A549 (cell line): ENCODE data around the gene GLT6D1. TPM values are rescaled to one million over a fixed set of nuclear protein-coding genes. Genes with fewer than 3 reads are reported as not detected.
"Not testable (repeated sequence)": the region's sequence is repeated elsewhere in the genome, so short reads cannot be mapped to it uniquely, and the experiment has no call there.

Experiments
- ATAC-seq, 2 experiments: fragments of 200-7000 bp in 1 of 2; fragments of >200 bp in 1 of 2; cut with Nextera tagmentation in 1 of 2; cut with Tn5 transposase in 1 of 2; 3 replicates each; pipeline versions ENCODE4 v1.8.0 to v1.9.1; 2018 to 2020; ENCODE audit warnings: mild to moderate bottlenecking in 1 of 2, moderate library complexity in 1 of 2
- CTCF ChIA-PET: fragments of 300-600 bp; sonication (Branson Sonifier 250); formaldehyde crosslinking; extraction: SDS; loops from one replicate; lab custom pipeline; 2021; ENCODE audit warnings: antibody characterized with exemption, inconsistent platforms; lab: Yijun Ruan, JAX
- POLR2A ChIA-PET: fragments of 350-600 bp; formaldehyde crosslinking; extraction: SDS; loops from one replicate; lab custom pipeline; 2021; ENCODE audit warnings: antibody characterized with exemption, inconsistent platforms; lab: Yijun Ruan, JAX
- DNase-seq, 2 experiments: peaks; one replicate each; pipeline versions ENCODE4 v3.0.0 to v3.0.0-alpha.2; 2011 to 2016; ENCODE audit warnings: low read depth in 1 of 2, low spot score in 1 of 2
- FAIRE-seq: peaks from 2 replicates; lab custom pipeline; 2011; peaks lifted over from hg19 to GRCh38; lab: Jason Lieb, UNC
- H3K27ac ChIP-seq, 2 experiments: fragments of >200 bp; sonication (Bioruptor Twin); formaldehyde crosslinking; 3 replicates each; pipeline ENCODE4 v1.5.1; 2016 to 2017
- H3K4me1 ChIP-seq: fragments of >200 bp; sonication (Bioruptor Twin); formaldehyde crosslinking; 3 replicates; pipeline ENCODE4 v1.6.1; 2016
- H3K4me2 ChIP-seq: fragments of >200 bp; sonication (Bioruptor Twin); formaldehyde crosslinking; 3 replicates; pipeline ENCODE4 v1.6.1; 2016
- H3K4me3 ChIP-seq: fragments of >200 bp; sonication (Bioruptor Twin); formaldehyde crosslinking; 3 replicates; pipeline ENCODE4 v1.5.1; 2016
- H3K9me3 ChIP-seq: fragments of >200 bp; sonication (Bioruptor Twin); formaldehyde crosslinking; 3 replicates; pipeline ENCODE4 v1.6.1; 2016
- CBX8 ChIP-seq: fragments of 200-600 bp; sonication (generic); IDR thresholded peaks from 2 replicates; pipeline ENCODE4 v1.6.1; 2016
- CHD2 ChIP-seq: fragments of 150-350 bp; IDR thresholded peaks from 2 replicates; pipeline ENCODE4 v1.6.1; 2014; ENCODE audit warnings: low read length; ENCODE audit not compliant: partially characterized antibody
- HDAC2 ChIP-seq: fragments of 200-600 bp; sonication (generic); IDR thresholded peaks from 2 replicates; pipeline ENCODE4 v1.6.1; 2016
- HEYL ChIP-seq: fragments of 250-450 bp; sonication (Bioruptor Pico); IDR thresholded peaks from 2 replicates; pipeline ENCODE4 v1.8.0; 2021; ENCODE audit warnings: mild to moderate bottlenecking, moderate library complexity
- HOXA7 ChIP-seq: fragments of 250-450 bp; sonication (Bioruptor Pico); IDR thresholded peaks from 2 replicates; pipeline ENCODE4 v1.5.0; 2020; ENCODE audit warnings: mild to moderate bottlenecking, moderate library complexity
- HOXB13 ChIP-seq: fragments of 250-450 bp; sonication (Bioruptor Pico); IDR thresholded peaks from 2 replicates; pipeline ENCODE4 v1.5.0; 2020; ENCODE audit warnings: low read depth, mild to moderate bottlenecking, moderate library complexity
- JUN ChIP-seq, 2 experiments: fragments of >200 bp; sonication (Bioruptor Twin); formaldehyde crosslinking; IDR thresholded peaks; 2 replicates in 1 of 2; 3 replicates in 1 of 2; pipeline ENCODE4 v1.6.1; 2016 to 2017
- NPAS2 ChIP-seq: fragments of 250-450 bp; sonication (Bioruptor Pico); IDR thresholded peaks from 2 replicates; pipeline ENCODE4 v1.8.0; 2022; ENCODE audit warnings: mild to moderate bottlenecking, moderate library complexity, borderline replicate concordance
- POLR2AphosphoS2 ChIP-seq: conservative IDR thresholded peaks from 2 replicates; pipeline ENCODE4 v1.6.1; 2012; ENCODE audit warnings: low read length, improper control_type of control experiment, inconsistent platforms
- RAD21 ChIP-seq, 2 experiments: fragments of >200 bp in 1 of 2; sonication (Bioruptor Twin) in 1 of 2; formaldehyde crosslinking in 1 of 2; IDR thresholded peaks in 1 of 2; conservative IDR thresholded peaks in 1 of 2; 2 replicates in 1 of 2; 3 replicates in 1 of 2; pipeline ENCODE4 v1.6.1; 2012 to 2018; ENCODE audit warnings: inconsistent platforms in 1 of 2
- SMC3 ChIP-seq: fragments of >200 bp; sonication (Bioruptor Twin); formaldehyde crosslinking; IDR thresholded peaks from 3 replicates; pipeline ENCODE4 v1.6.1; 2018; ENCODE audit warnings: inconsistent platforms
- TP53 ChIP-seq: fragments of 250-450 bp; sonication (Bioruptor Pico); IDR thresholded peaks from 2 replicates; pipeline ENCODE4 v1.5.0; 2021; ENCODE audit warnings: mild to moderate bottlenecking, moderate library complexity
- ZC3H11A ChIP-seq: fragments of 450-650 bp; IDR thresholded peaks from 2 replicates; pipeline ENCODE4 v1.6.1; 2014; ENCODE audit warnings: antibody characterized with exemption, mild to moderate bottlenecking
- whole genome bisulfite sequencing: methylation state at CpG from one replicate; pipeline ENCODE4 v1.1.6; 2017; ENCODE audit errors: missing lambda C conversion rate; 5-methylcytosine and 5-hydroxymethylcytosine counted together
- polyA plus RNA-seq, 4 experiments: library from polyadenylated mRNA; depleted of rRNA in 3 of 4; stranded (reverse); fragments of >200 nt; fragmentation: RNase III in 1 of 4; extraction: RNeasy Plus Mini Kit Qiagen cat#74134 plus additional on column Dnase treatment in 1 of 4; gene quantifications; 2 replicates in 3 of 4; 3 replicates in 1 of 4; pipeline ENCODE4 v1.2.3, GENCODE V29; 2011 to 2017
- TF ChIP-seq, protein P1 (sequence below): IDR thresholded peaks from 2 replicates; pipeline ENCODE4 v1.6.1; 2012; ENCODE audit warnings: low read depth, borderline replicate concordance
- TF ChIP-seq, protein P2 (sequence below): fragments of 450-650 bp; IDR thresholded peaks from 2 replicates; pipeline ENCODE4 v1.6.1; 2014; ENCODE audit warnings: antibody characterized with exemption
- TF ChIP-seq, protein P3 (sequence below): fragments of 250-450 bp; sonication (Bioruptor Pico); IDR thresholded peaks from 2 replicates; pipeline ENCODE4 v1.5.0; 2021; ENCODE audit warnings: mild to moderate bottlenecking, moderate library complexity, borderline replicate concordance
- TF ChIP-seq, protein P4 (sequence below): fragments of >200 bp; sonication (Bioruptor Twin); formaldehyde crosslinking; IDR thresholded peaks from 2 replicates; pipeline ENCODE4 v1.6.1; 2016

Gene GLT6D1
- polyA plus RNA-seq, 2 of the 4 experiments (the other 2 are of a cell fraction): not detected

DNA sequence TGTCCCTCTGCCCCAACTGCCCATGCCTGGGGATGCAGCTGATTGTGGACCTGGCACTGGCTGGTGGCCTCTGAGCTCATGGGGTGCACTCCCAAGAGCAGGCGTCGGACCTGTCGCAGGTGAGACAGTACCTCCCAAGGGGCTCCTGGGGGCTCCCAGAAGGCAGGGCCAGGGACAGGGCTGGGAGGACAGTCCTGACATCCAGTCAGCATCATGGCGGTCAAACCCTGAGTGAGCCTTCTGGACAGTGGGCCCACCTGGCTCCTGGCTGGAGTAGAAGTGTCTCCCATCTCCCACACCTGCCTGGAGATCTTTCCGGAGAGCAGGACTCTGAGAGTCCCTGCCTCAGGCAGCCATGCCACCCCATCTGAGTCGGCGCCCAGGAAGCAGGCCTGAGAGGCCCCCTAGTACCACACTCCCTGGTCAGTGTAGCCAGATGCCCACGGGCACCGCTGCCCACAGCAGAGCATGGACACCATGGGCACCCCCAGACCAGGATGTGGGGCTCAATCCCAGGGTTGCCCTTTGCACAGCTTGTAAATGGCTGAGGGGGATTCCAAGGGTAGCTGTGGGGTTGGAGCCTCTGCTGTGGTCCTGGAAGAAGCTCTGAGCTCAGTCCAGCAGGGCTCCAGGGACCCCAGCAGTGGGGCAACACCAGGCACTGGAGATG, 30.4 kb upstream of the GLT6D1 start:
- POLR2A ChIA-PET: no interaction called here
- no peak for TF ChIP-seq HOXA7
- no peak for TF ChIP-seq ZC3H11A
- Histone ChIP-seq H3K9me3 (no peaks in the 10 kb centered on the region), H3K4me3 (no peak overlapping the region), H3K27ac (no peak overlapping the region), H3K4me2 (no peak overlapping the region), H3K4me1 (no peaks in the 10 kb centered on the region)
- no peak for FAIRE-seq
- 59% methylated on average over 7 of the region's 9 CpGs for WGBS
- CTCF ChIA-PET: interaction anchor here (1.4 kb wide), 1 partner anchor 11 kb away, joined by 3 read pairs; no protein-coding TSS in a partner anchor
- no peak for DNase-seq
- ATAC-seq: no peak

DNA sequence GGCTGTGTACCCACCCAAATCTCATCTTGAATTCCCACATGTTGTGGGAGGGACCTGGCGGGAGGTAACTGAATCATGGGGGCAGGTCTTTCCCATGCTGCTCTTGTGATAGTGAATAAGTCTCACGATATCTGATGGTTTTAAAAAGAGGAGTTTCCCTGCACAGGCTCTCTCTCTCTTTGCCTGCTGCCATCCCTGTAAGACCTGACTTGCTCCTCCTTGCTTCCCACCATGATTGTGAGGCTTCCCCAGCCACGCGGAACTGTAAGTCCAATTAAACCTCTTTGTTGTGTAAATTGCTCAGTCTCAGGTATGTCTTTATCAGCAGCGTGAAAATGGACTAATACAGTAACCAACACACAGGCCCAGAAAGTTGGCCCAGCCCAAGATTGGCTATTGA, 29.7 kb upstream of the GLT6D1 start:
- WGBS: 37% methylated on average over 5 of the region's 5 CpGs
- POLR2A ChIA-PET: not testable (repeated sequence)

DNA sequence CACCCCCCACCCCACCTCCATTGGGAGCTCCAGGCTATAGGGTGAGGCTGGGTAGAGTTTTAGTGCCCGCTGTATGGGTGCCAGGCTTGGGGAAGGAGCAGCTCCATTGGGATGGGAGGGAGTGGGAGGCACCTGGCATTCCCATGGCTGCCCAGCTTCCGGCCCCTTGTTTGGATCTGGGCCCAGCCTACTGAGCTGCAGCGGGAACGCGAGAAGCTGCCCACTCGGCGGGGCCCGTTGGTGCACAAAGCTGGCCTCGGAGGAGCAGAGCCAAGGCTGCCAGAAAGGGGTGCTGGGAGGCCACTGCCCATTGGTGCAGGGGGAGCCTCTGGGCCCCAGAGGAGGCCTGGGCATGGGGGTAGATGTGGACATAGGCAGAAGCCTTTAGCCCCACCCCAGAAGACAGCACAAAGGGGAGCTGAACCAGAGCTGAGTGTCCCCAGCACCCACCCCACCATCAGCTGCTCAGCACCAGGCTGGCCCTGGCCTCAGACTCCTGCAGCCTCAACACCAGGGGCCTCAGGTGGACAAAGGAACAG, 28.2 kb upstream of the GLT6D1 start:
- ATAC-seq: no peak

More for the DNA sequence above, 29.7 kb upstream of the GLT6D1 start:
- ATAC-seq, H3K9me3 ChIP-seq, DNase-seq, H3K27ac ChIP-seq, H3K4me3 ChIP-seq, FAIRE-seq, H3K4me2 ChIP-seq, H3K4me1 ChIP-seq, CTCF ChIA-PET: not testable (repeated sequence)

DNA sequence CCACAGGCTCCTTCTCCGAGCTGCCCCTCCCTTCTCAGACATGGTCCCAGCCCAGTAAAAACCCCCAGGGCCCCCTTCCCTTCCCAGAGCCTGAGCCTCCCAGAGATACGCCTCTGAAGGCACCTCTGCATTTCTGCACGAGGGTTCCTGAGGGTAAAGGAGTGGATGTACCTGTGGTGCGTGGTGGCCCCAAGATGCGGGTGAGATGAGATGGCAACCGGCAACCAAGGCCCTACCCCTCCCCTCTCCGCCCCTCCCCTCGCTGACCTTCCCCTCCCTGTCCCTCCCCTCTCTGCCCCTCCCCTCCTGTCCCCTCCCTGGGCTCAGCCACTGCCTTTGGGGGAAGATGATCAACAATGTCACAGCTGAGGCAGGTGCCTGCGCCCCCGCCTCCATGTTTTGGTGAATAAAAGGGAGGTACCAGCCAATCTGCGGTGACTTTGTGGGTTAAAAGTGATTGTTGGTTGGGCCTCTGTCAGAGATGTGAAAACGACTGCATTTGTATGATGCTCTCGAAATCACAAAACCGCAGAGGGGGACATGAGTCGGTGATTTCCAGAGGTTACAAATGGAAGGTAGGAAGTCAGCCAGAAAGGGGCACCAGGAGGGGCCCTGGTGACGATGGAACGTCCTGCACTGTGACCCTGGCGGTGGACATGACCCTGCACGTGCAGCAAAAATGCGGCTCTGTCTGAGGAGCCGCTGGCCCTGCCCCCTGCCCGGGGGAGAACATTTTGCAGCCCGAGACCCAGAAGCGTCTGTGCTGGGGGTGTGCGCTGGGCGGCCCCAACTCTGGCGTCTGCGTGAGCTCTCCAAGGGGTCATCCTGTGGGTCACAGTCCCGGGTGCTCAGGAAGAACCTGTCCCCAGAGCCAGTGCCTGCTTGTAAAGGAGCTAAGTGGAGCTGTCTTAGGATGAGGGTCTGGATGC, 27.5 kb upstream of the GLT6D1 start:
- POLR2A ChIA-PET: no interaction called here
- TF ChIP-seq RAD21 (conservative IDR thresholded peaks at IDR 0.05 in 1 of 2, IDR thresholded peaks at IDR 0.05 in 1 of 2) (no peak), HOXB13 (CRISPR knock-in tag) (no peak), JUN (IDR thresholded peaks at IDR 0.05) (no peak), SMC3 (no peak), CHD2 (no peak)
- TF ChIP-seq, protein P1, sequence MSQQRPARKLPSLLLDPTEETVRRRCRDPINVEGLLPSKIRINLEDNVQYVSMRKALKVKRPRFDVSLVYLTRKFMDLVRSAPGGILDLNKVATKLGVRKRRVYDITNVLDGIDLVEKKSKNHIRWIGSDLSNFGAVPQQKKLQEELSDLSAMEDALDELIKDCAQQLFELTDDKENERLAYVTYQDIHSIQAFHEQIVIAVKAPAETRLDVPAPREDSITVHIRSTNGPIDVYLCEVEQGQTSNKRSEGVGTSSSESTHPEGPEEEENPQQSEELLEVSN: no peak
- TF ChIP-seq, protein P2, sequence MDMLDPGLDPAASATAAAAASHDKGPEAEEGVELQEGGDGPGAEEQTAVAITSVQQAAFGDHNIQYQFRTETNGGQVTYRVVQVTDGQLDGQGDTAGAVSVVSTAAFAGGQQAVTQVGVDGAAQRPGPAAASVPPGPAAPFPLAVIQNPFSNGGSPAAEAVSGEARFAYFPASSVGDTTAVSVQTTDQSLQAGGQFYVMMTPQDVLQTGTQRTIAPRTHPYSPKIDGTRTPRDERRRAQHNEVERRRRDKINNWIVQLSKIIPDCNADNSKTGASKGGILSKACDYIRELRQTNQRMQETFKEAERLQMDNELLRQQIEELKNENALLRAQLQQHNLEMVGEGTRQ: no peak
- Histone ChIP-seq H3K4me2 (no peak overlapping the region), H3K9me3 (no peaks in the 10 kb centered on the region), H3K4me3 (no peak overlapping the region), H3K4me1 (no peaks in the 10 kb centered on the region), H3K27ac (no peak overlapping the region)
- CTCF ChIA-PET: interaction anchor here (1.2 to 1.4 kb wide), 2 partner anchors 10 to 162 kb away, joined by 3 to 5 read pairs; no protein-coding TSS in a partner anchor
- DNase-seq: no peak
- FAIRE-seq: no peak
- WGBS: 24% methylated on average over 20 of the region's 29 CpGs
- ATAC-seq: no peak

More for the DNA sequence above, 28.2 kb upstream of the GLT6D1 start:
- H3K27ac ChIP-seq: no peak overlapping the region
- CTCF ChIA-PET: interaction anchor here (1.2 to 1.4 kb wide), 2 partner anchors 9 to 163 kb away, joined by 3 to 5 read pairs; no protein-coding TSS in a partner anchor
- FAIRE-seq (no peak), DNase-seq (no peak)
- no peak overlapping the region for H3K4me3 ChIP-seq
- POLR2A ChIA-PET: no interaction called here
- no peak overlapping the region for H3K4me2 ChIP-seq
- TF ChIP-seq POLR2AphosphoS2: no peak
- TF ChIP-seq, protein P3, sequence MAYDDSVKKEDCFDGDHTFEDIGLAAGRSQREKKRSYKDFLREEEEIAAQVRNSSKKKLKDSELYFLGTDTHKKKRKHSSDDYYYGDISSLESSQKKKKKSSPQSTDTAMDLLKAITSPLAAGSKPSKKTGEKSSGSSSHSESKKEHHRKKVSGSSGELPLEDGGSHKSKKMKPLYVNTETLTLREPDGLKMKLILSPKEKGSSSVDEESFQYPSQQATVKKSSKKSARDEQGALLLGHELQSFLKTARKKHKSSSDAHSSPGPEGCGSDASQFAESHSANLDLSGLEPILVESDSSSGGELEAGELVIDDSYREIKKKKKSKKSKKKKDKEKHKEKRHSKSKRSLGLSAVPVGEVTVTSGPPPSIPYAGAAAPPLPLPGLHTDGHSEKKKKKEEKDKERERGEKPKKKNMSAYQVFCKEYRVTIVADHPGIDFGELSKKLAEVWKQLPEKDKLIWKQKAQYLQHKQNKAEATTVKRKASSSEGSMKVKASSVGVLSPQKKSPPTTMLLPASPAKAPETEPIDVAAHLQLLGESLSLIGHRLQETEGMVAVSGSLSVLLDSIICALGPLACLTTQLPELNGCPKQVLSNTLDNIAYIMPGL (CRISPR knock-in tag): no peak
- TF ChIP-seq HEYL (CRISPR knock-in tag): no peak
- no peak for TF ChIP-seq TP53
- TF ChIP-seq CBX8: no peak
- no peak for TF ChIP-seq ZC3H11A
- TF ChIP-seq HDAC2: no peak
- no peak for TF ChIP-seq NPAS2 (CRISPR knock-in tag)
- TF ChIP-seq, protein P4, sequence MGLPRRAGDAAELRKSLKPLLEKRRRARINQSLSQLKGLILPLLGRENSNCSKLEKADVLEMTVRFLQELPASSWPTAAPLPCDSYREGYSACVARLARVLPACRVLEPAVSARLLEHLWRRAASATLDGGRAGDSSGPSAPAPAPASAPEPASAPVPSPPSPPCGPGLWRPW: no peak
- no peaks in the 10 kb centered on the region for H3K4me1 ChIP-seq
- 61% methylated on average over 8 of the region's 9 CpGs for WGBS
- no peaks in the 10 kb centered on the region for H3K9me3 ChIP-seq
